GM19455 (cell line): Measurements from ENCODE around the gene ANKLE1.

Source experiments
- ATAC-seq: cut with Tn5 transposase; IDR thresholded peaks from one replicate; pipeline ENCODE4 v1.9.1; 2021; ENCODE audit not compliant: unreplicated experiment

ANKLE1 gene

DNA sequence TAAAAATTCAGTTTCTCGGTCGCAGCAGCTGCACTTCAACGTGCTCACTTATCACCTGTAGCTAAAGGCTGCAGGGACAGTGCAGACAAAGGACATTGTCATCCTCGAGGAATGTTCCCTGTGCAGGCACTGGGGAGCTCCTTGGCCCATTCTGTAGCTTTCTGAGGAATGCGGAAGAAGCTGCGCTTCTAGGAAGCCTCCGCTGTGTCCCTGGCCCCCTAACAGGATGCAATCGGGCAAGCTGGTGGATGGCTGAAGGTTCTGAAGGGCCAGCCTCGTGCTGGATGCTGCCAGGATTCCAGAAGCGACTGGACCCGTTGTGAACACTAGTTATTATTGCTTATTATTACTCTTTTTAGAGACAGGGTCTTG, 44.9 kb downstream of the ANKLE1 start:
- no peak for ATAC-seq

DNA sequence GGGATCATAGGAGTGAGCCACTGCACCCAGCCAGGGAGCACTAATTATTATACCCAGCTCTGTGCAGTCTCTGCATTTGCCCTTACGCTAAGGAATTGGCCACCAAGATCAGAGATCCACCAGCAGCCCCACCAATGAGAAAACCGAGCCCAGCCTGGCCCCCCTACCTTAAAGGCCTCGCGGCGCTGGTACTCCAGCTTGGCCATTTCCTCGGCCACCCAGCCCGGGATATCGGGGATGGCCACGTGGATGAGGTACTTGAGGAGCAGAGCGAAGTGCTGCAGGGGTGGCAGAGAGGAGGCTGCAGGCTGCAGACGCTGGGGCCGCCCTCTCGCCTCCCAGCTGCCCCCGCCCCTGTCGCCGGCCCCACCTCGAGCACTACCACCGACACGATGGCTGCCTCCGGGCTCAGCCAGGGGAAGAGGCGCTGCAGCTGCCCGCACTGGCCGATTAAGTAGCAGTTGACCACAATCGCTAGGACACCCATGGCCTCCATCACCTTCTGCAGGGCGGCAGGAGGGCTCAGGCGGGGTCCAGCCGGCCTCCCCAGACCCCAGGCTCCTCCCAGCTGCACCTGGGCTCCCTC, 45.5 kb downstream of the ANKLE1 start:
- ATAC-seq = no peak

DNA sequence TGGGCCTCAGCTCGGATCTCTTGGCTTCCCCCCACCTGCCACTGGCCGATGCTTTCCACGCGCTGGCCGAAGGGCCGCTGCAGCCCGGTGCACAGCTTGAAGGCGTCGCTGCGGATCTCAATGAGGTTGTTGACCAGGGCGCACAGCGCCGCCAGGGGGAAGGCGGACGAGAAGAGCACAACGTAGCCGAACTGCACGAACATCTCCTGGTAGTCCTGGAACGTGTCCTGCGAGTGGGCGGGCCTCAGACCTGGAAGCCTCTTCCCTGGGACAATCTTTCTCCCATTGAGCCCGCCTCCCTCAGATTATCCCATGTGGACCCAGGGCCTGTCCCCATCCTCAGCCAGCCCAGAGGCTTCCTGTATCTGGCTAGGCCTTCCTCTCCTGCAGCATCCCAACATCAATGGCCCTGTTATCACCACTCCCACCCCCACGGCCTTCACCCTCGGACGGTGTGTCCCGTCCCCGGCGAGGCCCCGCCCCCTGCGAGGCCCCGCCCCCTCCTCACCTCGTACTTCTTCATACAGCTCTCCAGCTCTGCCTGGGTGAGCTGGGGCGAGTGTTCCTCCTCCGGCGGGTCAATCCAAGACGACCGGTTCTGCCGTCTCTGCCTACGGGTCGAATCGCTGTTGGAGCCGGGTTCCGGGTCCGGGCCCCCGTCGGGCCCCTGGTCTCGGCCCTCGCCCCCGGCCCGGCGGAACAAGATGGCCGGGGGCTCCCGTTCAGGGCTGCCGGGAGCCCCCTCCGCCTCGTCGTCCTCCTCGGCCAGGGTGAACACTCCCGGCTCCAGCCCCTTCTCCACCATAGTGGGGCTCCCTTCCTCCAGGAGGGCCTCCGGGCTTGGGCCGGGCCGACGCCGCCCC, 46.2 kb downstream of the ANKLE1 start:
- no peak for ATAC-seq

DNA sequence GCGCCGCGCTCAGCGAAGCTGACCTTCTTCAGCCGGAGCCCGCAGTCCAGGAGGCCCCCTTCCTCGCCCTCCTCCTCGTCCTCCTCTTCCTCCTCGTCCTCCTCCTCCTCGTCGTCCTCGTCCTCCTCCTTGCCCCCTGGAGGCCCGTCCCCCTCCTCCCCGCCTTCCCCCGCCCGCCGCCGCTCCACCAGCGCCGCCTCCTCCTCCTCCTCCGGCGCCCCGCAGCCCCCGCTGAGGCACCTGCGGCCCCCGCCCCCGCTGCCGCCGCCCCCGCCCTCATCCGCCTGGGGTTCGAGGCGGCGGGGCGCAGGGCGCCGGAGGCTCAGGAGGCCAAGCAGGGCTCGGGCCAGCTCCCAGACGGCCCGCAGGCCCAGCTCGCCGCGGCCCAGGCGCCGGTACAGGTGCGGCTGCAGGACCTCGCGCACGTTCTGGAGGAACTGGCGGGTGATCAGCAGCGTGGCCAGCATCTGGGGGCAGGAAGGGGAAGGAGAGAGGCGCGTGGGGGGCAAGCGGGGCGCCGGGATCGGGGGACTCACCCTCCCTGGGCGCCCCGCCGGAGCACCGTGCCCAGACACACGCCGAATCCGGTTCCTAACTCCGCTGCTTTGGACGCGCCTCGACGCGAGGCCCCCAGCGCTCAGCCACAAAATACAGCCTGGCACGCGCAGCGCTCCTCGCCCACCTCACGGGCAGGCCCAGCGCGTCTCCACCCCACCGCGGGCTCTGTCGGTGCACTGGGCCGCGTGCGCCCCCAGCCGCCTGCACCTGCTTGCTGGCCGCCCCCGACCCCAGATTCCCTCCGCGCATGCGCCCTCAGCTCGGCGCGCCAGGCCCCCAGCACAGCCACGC, 47.0 kb downstream of the ANKLE1 start:
- ATAC-seq = no peak

DNA sequence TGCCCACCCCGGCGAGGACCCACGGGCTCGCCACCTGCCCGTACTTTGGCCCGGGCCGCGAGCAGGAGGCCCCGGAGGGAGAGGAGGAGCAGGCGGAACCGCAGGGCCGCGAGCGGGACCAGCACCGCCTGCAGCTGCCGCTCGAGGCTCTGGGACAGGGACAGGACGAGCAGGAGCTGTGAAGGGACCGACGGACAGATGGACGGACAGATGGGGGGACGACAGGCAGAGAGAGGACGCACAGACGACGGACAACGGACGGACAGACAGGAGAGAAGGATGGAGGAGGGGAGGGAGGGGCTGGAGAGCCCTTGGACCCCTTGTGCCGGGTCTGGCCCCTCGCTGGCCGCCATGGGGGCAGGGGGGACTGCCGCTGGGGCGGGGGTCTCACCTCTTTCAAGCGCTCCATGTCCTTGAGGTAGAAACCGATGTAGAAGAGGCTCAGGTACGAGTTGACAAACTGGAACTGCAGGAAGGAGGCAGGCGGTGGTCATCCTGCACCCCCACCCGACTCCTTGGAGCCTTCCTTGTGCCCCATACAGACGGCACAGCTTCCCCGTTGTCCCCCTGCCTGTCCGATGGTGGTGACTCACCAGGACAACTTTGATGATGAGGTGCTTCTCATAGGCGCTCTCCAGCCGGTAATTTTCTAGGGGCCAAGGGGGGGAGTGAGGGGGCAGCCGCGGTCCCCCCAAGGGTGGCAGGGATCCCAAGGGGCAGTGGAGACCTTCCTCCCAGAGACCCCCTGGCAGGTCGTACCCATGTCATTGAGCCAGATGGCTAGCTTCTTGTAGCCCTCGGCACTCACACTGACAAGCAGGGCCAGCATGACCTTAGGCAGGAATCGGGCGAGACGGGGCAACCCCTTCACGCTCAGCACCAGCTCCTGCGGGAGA, 47.9 kb downstream of the ANKLE1 start:
- ATAC-seq = no peak

DNA sequence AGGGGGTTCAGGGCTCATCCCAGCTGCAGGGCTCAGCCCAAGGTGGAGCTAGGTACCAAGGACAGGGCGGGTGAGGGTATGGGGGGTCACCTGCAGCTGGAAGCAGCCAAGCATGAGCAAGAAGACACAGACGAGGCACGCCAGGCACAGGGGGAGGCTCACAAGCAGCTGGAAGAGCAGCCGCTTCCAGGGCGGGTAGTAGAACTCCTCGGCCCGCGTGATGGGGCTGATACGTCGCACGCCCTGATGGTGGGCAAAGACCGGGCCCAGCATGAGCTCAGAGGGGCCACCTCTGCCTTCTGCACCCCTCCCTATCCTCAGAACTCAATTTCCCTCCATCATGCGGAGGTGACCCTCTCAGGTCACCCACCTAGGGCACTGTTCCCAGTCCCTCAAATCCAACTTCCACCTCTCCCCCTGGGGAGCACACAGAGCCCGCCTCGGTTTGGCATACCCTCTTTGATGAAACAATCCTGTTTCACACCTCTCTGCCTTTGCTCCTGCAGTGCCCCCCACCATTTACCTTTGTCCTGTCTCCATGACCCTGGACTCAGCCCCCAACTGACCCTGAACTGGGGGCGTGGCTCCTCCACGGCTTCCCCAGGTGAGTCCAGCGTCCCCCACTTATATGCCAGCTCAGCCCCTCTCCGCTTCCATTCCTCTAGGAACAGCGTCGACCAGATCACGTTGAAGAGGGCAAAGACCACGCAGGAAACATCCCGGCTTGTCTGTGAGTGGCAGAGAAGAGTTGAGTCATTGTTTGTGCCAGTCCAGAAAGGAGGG, 48.8 kb downstream of the ANKLE1 start:
- no peak for ATAC-seq

DNA sequence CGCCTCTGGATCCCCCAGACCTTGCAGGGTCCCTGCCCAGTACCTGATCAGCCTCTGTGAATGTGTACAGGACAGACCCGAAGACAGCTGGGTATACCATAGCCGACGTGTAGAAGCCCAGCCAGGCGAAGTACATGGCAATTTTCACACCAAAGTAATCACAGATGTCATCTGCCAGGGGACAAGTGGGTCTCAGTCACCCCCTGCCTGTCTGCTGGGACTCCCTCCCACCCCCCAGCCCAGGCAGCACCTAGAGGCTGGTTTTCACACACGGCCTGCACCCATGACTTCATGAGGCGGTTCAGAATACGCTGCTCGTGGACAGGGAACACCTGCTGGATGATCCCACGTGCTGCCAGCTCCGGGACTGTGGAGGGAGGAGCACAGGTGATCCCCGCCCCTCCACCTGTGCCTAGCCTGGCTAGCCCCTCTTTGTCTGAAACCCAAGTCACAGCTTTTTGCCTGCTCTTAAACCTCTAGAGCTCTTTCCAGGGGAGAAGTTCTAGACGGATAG, 49.4 kb downstream of the ANKLE1 start:
- no peak for ATAC-seq

DNA sequence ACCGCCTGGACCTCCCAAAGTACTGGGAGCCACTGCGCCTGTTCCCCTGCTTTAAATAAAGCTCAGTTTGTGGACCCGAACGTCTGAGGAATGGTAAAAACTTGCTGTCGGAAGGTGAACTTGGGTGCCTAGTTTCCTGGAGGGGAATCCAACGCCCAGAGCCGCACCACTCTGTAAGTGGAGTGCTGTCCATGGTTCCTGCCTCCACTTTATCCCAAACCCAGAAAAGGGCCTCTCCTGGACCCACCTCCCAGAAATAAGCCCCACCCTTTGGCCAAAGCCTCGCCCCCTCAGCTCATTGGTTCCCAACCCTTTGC, 50.6 kb downstream of the ANKLE1 start:
- ATAC-seq = no peak

DNA sequence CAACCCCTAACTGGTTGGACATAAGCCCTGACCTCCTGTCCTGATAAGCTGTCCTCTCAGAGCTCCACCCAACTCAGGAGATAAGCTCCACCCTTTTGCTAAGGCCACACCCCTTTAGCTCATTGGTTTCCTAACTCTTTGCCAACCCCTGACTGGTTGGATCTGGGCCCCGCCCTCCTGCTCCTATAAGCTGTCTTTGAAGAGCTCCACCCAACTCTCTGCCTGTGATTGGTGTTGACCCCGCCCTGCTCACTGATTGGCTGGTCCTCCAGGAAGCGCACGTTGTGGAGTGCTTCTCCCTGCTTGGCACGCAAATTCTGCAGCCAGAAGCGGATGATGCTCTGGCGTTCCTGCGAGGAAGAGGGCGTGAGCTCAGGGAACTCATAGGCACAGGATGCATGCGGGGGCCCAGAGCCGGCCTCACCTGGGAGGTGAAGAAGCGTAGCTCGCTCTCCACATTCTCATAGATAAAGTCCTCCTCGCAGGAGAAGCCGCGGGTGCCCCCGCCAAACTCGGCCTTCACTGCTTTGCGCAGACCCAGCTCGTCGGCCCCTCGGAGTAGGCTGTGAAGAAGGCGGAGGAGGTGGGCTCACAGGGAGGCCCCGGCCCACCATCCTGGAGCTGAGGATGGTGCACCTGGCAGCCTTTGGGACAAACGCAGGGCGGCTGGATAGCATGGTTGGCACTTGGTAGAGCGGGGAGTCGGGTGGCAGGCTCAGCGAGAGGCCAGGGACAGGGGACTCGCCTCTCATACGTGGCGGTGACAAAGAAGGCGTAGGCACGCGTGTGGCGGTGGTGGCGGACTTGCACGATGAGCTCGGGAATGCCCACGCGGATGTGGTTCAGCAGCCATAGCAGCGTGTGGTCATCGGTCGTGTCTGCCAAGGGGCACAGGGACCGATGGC, 51.2 kb downstream of the ANKLE1 start:
- no peak for ATAC-seq

DNA sequence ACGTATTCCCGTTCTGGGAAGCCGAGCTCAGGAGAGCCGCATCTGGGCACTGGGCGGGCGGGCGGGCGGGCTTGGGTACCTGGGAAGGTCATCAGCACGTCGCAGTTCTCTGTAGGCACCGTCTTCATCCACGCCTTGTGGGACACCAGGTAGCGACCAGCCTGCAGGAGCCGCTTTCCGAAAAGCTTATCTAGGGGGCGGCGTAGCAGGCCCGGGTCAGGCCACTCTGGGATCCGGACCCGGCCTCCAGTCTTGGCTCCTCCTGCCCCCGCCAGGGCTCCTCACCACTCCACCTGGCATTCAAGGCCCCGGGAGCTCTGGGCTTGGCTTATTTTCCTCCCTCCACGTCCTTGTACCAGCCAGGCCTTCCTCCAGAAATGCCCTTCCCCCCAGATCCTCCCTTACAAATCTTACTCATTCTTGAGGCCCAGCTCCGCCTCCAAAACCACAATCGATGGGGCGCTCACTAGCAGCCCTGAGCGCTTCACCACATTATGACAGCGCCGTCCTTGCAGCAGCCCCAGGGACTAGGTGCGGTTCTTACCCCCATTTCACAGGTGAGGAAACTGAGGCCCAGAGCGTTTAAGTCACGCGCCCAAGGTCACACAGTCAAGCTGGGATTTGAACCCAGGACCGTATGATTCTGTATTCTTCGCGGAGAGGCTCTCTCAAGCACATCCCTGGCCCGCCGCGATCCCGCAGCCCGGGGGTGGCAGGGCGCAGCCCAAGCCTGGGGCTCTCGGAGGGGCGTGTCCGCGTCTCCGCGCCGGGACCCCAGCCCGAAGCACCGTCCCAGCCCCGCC, 52.1 kb downstream of the ANKLE1 start:
- no peak for ATAC-seq

DNA sequence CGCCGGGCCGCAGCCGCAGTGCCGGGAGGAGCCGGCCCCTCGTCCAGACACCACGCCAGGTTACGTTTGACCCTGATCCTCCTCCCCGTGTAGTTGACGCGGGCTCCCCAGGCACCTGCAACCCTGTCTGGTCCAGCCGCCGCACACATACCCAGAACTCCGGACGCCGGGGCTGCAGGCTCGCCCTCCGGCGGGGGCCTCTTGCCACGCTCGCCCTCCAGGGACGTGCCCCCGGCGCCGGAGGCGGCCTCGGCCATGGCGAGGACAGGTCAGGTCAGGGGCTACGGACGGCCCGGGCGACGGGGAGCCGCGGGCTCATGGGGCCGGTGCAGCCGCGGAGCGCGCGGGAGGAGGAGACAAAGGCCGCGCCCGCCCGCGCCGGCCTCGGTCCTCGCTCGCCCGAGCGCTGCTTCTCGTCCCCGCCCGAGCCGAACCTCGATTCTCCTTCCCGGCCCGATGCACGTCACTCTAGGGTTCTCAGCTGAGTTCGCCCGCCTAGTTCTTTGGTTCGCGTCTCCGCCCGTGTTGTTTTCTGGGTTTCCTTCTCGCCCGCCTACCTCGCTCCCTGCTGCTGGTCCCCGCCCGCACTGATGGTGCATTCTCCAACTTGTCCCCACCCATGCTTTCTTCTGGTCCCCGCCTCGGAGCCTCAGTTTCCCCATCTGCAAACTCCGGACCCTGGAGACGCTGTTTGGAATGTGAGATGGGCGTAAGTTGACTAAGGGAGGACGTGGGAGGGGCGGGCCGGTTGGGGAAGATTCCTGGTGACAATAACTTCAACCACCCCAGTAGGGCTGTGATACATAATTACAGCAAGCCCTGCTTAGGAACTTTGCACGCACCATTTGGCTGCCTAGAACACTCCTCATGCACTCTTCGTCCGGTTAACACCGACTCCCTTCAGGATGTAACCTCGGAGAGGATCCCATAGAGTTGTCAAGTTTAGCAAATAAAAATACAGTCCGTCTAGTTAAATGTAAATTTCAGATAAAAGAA, 53.0 kb downstream of the ANKLE1 start, which contains the start of gene ANO8:
Gene ANO8 (minus strand): TSS at position 442 of the 996 bp plus-strand sequence. CDS start 185 bp downstream, at position 257.
- no peak for ATAC-seq

DNA sequence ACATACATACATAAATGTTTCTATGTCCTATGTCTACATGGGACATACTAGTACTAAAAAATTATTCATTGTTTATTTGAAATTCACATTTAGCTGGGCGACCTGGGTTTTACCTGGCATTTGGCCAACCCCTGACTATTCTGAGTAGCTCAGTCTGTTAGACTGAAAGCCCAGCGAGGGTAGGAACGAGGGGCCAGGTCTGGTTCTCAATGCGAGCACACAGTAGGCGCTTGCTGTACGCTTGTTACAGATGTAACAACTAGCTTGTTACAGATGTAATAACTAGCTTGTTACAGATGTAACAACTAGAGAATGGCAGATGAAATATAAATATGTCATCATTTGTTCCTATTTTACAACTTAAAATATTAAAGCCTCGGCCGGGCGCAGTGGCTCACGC, 53.9 kb downstream of the ANKLE1 start:
- no peak for ATAC-seq
